DOHH2 (cell line): ENCODE measurements around the gene PTCHD1.

Experiments
- H3F3A ChIP-seq: fragments of 200-600 bp; sonication (generic), shearing (Covaris generic); 2 replicates; pipeline ENCODE4 v1.6.0; 2016; ENCODE audit warnings: antibody characterized with exemption, mild to moderate bottlenecking; ENCODE audit not compliant: control insufficient read depth, insufficient read depth
- H3K27ac ChIP-seq: fragments of 200-600 bp; sonication (generic); 2 replicates; pipeline ENCODE4 v1.5.1; 2014; ENCODE audit warnings: low read depth, mild to moderate bottlenecking, low read length, moderate library complexity
- H3K27me3 ChIP-seq: fragments of 200-600 bp; sonication (generic); 2 replicates; pipeline ENCODE4 v1.6.1; 2014; ENCODE audit warnings: mild to moderate bottlenecking, low read length, mixed read lengths; ENCODE audit not compliant: control insufficient read depth
- H3K36me3 ChIP-seq: fragments of 200-600 bp; sonication (generic); 2 replicates; pipeline ENCODE4 v1.6.1; 2014; ENCODE audit warnings: mild to moderate bottlenecking, low read length, moderate library complexity, mixed read lengths; ENCODE audit not compliant: control insufficient read depth
- H3K4me1 ChIP-seq: fragments of 200-600 bp; sonication (generic); 2 replicates; pipeline ENCODE4 v1.6.1; 2014; ENCODE audit warnings: mild to moderate bottlenecking, low read length, mixed read lengths; ENCODE audit not compliant: control insufficient read depth
- H3K4me2 ChIP-seq: fragments of 200-600 bp; sonication (generic); 2 replicates; pipeline ENCODE4 v1.6.0; 2014; ENCODE audit warnings: mild to moderate bottlenecking, low read length, moderate library complexity
- H3K4me3 ChIP-seq: fragments of 200-600 bp; sonication (generic); 2 replicates; pipeline ENCODE4 v1.5.1; 2014; ENCODE audit warnings: mild to moderate bottlenecking, low read length, mixed read lengths
- H3K79me2 ChIP-seq: fragments of 200-600 bp; sonication (generic); 2 replicates; pipeline ENCODE4 v1.6.1; 2014; ENCODE audit warnings: mild to moderate bottlenecking, low read length, mixed read lengths; ENCODE audit not compliant: control insufficient read depth
- H3K9me2 ChIP-seq: fragments of 200-600 bp; sonication (generic); replicated peaks from 2 replicates; pipeline ENCODE4 v1.6.1; 2014; ENCODE audit warnings: mild to moderate bottlenecking, low read length, mixed read lengths; ENCODE audit not compliant: control insufficient read depth
- H3K9me3 ChIP-seq: fragments of 200-600 bp; sonication (generic); 2 replicates; pipeline ENCODE4 v1.6.1; 2014; ENCODE audit warnings: antibody characterized with exemption, low read length, mixed read lengths; ENCODE audit not compliant: control insufficient read depth, insufficient read depth
- H4K20me1 ChIP-seq: fragments of 200-600 bp; sonication (generic); 2 replicates; pipeline ENCODE4 v1.6.0; 2014; ENCODE audit warnings: low read depth, mild to moderate bottlenecking, antibody characterized with exemption, low read length, moderate library complexity; ENCODE audit not compliant: control insufficient read depth, insufficient read depth
- EZH2phosphoT487 ChIP-seq: fragments of 200-600 bp; sonication (generic); IDR thresholded peaks from 2 replicates; pipeline ENCODE4 v1.6.1; 2017; ENCODE audit warnings: borderline replicate concordance, mild to moderate bottlenecking, antibody characterized with exemption, low read length, moderate library complexity, mixed read lengths
- TF ChIP-seq, protein P1 (sequence below): fragments of 200-600 bp; sonication (generic); IDR thresholded peaks from one replicate; pipeline ENCODE4 v1.5.1; 2014; ENCODE audit warnings: antibody characterized with exemption, mild to moderate bottlenecking, low read depth, low read length; ENCODE audit not compliant: poor library complexity, severe bottlenecking

Gene PTCHD1

DNA sequence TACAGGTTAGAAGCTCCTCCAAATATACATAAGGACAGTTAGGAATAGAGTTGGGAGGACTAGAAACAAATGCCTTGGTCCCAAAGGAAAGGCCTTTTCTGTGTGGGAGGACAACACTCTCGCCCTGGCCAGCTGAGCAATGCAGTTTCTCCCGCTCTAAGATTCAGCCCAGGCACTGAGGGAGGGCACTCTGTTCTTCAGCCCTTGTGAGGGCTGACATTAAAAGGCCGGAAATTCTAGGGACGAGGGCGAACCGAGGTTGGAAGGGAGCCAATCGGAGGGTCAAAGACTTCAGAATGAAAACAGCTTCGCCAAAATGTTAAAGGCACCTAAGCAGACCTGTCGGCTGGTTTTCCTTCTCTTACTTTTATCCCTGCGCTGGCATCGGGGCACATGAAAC lies 2.9 kb upstream of the PTCHD1 start:
- no peaks in the 10 kb centered on the region for H3K9me2 ChIP-seq
- TF ChIP-seq, protein P1, sequence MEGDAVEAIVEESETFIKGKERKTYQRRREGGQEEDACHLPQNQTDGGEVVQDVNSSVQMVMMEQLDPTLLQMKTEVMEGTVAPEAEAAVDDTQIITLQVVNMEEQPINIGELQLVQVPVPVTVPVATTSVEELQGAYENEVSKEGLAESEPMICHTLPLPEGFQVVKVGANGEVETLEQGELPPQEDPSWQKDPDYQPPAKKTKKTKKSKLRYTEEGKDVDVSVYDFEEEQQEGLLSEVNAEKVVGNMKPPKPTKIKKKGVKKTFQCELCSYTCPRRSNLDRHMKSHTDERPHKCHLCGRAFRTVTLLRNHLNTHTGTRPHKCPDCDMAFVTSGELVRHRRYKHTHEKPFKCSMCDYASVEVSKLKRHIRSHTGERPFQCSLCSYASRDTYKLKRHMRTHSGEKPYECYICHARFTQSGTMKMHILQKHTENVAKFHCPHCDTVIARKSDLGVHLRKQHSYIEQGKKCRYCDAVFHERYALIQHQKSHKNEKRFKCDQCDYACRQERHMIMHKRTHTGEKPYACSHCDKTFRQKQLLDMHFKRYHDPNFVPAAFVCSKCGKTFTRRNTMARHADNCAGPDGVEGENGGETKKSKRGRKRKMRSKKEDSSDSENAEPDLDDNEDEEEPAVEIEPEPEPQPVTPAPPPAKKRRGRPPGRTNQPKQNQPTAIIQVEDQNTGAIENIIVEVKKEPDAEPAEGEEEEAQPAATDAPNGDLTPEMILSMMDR = no peak
- no peak for TF ChIP-seq EZH2phosphoT487
- no peaks in the 10 kb centered on the region for H3K36me3 ChIP-seq
- no peaks in the 10 kb centered on the region for H3K79me2 ChIP-seq
- no peak overlapping the region for H3K4me3 ChIP-seq
- no peak overlapping the region for H3K4me2 ChIP-seq
- H4K20me1 ChIP-seq = no peaks in the 10 kb centered on the region
- no peaks in the 10 kb centered on the region for H3F3A ChIP-seq
- no peaks in the 10 kb centered on the region for H3K9me3 ChIP-seq
- H3K4me1 ChIP-seq = no peaks in the 10 kb centered on the region
- no peak overlapping the region for H3K27ac ChIP-seq
- H3K27me3 ChIP-seq = no peaks in the 10 kb centered on the region

DNA sequence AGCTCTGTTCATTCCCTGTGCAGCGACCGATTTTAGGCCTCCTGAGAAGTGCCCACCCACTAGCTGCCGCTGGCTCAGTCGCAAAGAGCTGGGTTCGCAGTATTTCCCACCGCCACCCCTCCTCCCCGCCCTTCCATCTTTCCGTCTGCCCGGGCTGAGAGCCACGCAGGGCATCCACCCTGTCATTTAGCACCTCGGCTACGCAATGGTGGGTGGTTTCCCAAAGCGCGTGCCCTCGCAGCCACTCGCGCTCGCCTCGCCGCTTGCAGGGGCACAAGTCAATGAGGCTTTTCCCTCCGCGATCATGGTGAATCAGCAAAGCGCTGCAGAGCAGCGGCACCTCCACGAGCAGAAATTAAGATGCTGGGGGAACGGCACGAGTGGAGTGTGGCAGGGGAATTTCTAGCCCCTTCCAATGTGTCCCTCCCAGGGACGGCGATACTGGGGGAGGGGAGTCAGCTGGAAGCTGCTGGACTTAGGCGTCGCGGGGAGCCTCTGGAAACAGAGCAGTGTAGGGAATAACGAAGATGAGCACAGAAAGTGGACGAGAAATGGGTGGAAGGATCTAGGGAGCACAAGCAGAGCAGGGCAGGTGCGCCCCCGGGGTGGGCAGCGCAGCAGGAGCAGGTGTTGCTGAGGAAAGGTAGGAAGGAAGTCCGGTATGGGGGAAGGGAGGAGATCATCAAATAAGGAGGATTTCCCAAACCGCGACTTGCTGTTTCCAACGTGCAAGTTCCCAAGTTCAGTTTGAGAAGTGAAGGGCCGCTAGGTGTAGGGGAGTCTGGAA lies 2.4 kb upstream of the PTCHD1 start:
- no peak overlapping the region for H3K27ac ChIP-seq
- H3K4me1 ChIP-seq = no peaks in the 10 kb centered on the region
- no peak overlapping the region for H3K4me2 ChIP-seq
- no peak for TF ChIP-seq EZH2phosphoT487
- TF ChIP-seq, protein P1 = no peak
- H4K20me1 ChIP-seq = no peaks in the 10 kb centered on the region
- H3K27me3 ChIP-seq = no peaks in the 10 kb centered on the region
- no peaks in the 10 kb centered on the region for H3K9me3 ChIP-seq
- H3F3A ChIP-seq = no peaks in the 10 kb centered on the region
- H3K9me2 ChIP-seq = no peaks in the 10 kb centered on the region
- no peaks in the 10 kb centered on the region for H3K79me2 ChIP-seq
- H3K36me3 ChIP-seq = no peaks in the 10 kb centered on the region
- no peak overlapping the region for H3K4me3 ChIP-seq

DNA sequence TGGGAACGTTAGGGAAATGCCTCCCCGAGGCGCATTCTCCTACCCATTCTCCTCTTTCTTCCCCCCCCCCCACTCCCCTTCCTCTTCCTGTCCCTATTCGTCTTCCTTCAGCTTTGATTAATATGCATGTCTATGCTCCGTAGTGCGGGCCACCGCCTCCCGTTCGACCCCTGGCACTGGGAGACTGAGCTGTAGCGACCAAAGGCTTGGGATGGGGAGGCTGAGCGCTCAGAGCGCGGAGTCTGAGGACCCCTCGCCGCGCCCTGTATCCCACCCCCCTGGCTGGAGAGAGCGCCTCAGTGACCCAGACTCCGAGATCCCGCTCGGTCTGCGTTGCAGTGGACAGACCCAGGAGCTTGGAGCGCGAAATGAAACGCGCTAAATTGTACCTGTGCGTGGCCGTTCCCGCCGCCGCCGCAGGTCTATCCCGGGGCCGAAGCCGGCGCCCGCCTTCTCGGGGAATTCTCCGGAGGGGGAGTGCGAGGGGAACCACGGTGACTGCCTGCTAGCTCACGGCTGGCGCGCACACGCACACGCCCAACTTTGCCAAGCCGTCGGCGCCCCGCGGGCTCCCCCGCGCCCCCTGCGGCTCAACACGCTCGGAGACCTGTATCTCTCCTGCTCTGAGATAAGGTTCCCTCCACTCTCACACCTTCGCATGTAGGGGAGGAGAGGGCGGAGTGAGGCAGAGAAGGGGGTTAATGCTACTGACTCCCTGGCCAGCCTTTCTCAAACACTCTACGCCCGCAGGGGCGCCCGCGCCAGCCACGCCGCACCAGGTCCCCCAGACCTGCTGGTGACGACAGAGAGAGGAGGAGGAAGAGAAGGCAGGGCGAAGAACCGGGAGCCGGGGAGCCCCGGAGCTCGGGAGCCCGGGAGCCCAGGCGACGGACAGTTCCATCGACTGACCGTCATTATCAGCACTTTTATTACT lies 1.5 kb upstream of the PTCHD1 start:
- Histone ChIP-seq H3K4me2 (no peak overlapping the region), H3K27ac (no peak overlapping the region), H3K9me2 (no peaks in the 10 kb centered on the region), H4K20me1 (no peaks in the 10 kb centered on the region), H3K4me1 (no peaks in the 10 kb centered on the region), H3K27me3 (no peaks in the 10 kb centered on the region), H3K4me3 (no peak overlapping the region), H3K36me3 (no peaks in the 10 kb centered on the region), H3F3A (no peaks in the 10 kb centered on the region), H3K9me3 (no peaks in the 10 kb centered on the region), H3K79me2 (no peaks in the 10 kb centered on the region)
- TF ChIP-seq, protein P1 = no peak
- TF ChIP-seq EZH2phosphoT487 = no peak
